ENCODE data around the gene HERPUD2.

HERPUD2 gene

GRCh38 chr7:35694784-35695472 lies at the start of gene HERPUD2:
Gene HERPUD2 (minus strand): TSS chr7:35695135. CDS start chr7:35694330, 805 bp downstream.
- no peaks in the 10 kb centered on the region for H3K27me3 ChIP-seq (ENCODE audit: control insufficient read depth in 5 of 5, insufficient read depth in 4 of 5, low read length in 5 of 5)
- peak within 1 kb of the TSS; percentile 86 to 95 (median 93) for H3K4me3 ChIP-seq (ENCODE audit: low read depth in 1 of 5, low read length in 5 of 5)
- H3K4me1 ChIP-seq (ENCODE audit: control insufficient read depth in 5 of 5, insufficient read depth in 5 of 5, low read length in 5 of 5): peaks cover 3 to 50% (median 46%) of the 10 kb centered on the region in 5 donors
- H3K9ac ChIP-seq (ENCODE audit: low read length in 5 of 5): peak within 1 kb of the TSS; percentile 91 to 96 (median 93)
- H3K36me3 ChIP-seq (ENCODE audit: control insufficient read depth in 5 of 5, insufficient read depth in 5 of 5, low read length in 5 of 5): peaks cover 0 to 3% (median 0%) of the 10 kb centered on the region in 5 donors
- peak within 1 kb of the TSS; percentile 83 for H3K27ac ChIP-seq (ENCODE audit: low read depth, low read length)
- H3K9me3 ChIP-seq (ENCODE audit: control insufficient read depth in 5 of 5, low read length in 5 of 5): peaks cover 0 to 5% (median 0%) of the 10 kb centered on the region in 5 donors

- Histone ChIP-seq H3K9me3 (ENCODE audit: control insufficient read depth in 5 of 5, low read length in 5 of 5) (no peaks in the 10 kb centered on the region), H3K4me1 (ENCODE audit: control insufficient read depth in 5 of 5, insufficient read depth in 5 of 5, low read length in 5 of 5) (peaks cover 0 to 2% (median 0%) of the 10 kb centered on the region in 5 donors), H3K27me3 (ENCODE audit: control insufficient read depth in 5 of 5, insufficient read depth in 4 of 5, low read length in 5 of 5) (no peaks in the 10 kb centered on the region), H3K36me3 (ENCODE audit: control insufficient read depth in 5 of 5, insufficient read depth in 5 of 5, low read length in 5 of 5) (no peaks in the 10 kb centered on the region), H3K9ac (ENCODE audit: low read length in 5 of 5) (no peak overlapping the region), H3K4me3 (ENCODE audit: low read depth in 1 of 5, low read length in 5 of 5) (no peak overlapping the region), H3K27ac (ENCODE audit: low read depth, low read length) (no peak overlapping the region)
Observed at GRCh38 chr7:35738889-35739288, 44.0 kb upstream of the HERPUD2 start.

- Histone ChIP-seq H3K9me3 (ENCODE audit: control insufficient read depth in 5 of 5, low read length in 5 of 5) (no peaks in the 10 kb centered on the region), H3K9ac (ENCODE audit: low read length in 5 of 5) (no peak overlapping the region), H3K27me3 (ENCODE audit: control insufficient read depth in 5 of 5, insufficient read depth in 4 of 5, low read length in 5 of 5) (no peaks in the 10 kb centered on the region), H3K4me3 (ENCODE audit: low read depth in 1 of 5, low read length in 5 of 5) (no peak overlapping the region), H3K36me3 (ENCODE audit: control insufficient read depth in 5 of 5, insufficient read depth in 5 of 5, low read length in 5 of 5) (no peaks in the 10 kb centered on the region), H3K4me1 (ENCODE audit: control insufficient read depth in 5 of 5, insufficient read depth in 5 of 5, low read length in 5 of 5) (peaks cover 0 to 2% (median 0%) of the 10 kb centered on the region in 5 donors), H3K27ac (ENCODE audit: low read depth, low read length) (no peak overlapping the region)
Observed at GRCh38 chr7:35736725-35737124, 41.8 kb upstream of the HERPUD2 start.

GRCh38 chr7:35735396-35735795 lies 40.5 kb upstream of the HERPUD2 start:
- Histone ChIP-seq H3K9me3 (ENCODE audit: control insufficient read depth in 5 of 5, low read length in 5 of 5) (no peaks in the 10 kb centered on the region), H3K36me3 (ENCODE audit: control insufficient read depth in 5 of 5, insufficient read depth in 5 of 5, low read length in 5 of 5) (no peaks in the 10 kb centered on the region), H3K4me3 (ENCODE audit: low read depth in 1 of 5, low read length in 5 of 5) (no peak overlapping the region), H3K27ac (ENCODE audit: low read depth, low read length) (no peak overlapping the region), H3K27me3 (ENCODE audit: control insufficient read depth in 5 of 5, insufficient read depth in 4 of 5, low read length in 5 of 5) (no peaks in the 10 kb centered on the region), H3K9ac (ENCODE audit: low read length in 5 of 5) (no peak overlapping the region), H3K4me1 (ENCODE audit: control insufficient read depth in 5 of 5, insufficient read depth in 5 of 5, low read length in 5 of 5) (peaks cover 0 to 2% (median 0%) of the 10 kb centered on the region in 5 donors)

- Histone ChIP-seq H3K4me3 (ENCODE audit: low read depth in 1 of 5, low read length in 5 of 5) (no peak overlapping the region), H3K36me3 (ENCODE audit: control insufficient read depth in 5 of 5, insufficient read depth in 5 of 5, low read length in 5 of 5) (no peaks in the 10 kb centered on the region), H3K4me1 (ENCODE audit: control insufficient read depth in 5 of 5, insufficient read depth in 5 of 5, low read length in 5 of 5) (peaks cover 0 to 9% (median 0%) of the 10 kb centered on the region in 5 donors), H3K27ac (ENCODE audit: low read depth, low read length) (no peak overlapping the region), H3K9ac (ENCODE audit: low read length in 5 of 5) (no peak overlapping the region), H3K27me3 (ENCODE audit: control insufficient read depth in 5 of 5, insufficient read depth in 4 of 5, low read length in 5 of 5) (no peaks in the 10 kb centered on the region), H3K9me3 (ENCODE audit: control insufficient read depth in 5 of 5, low read length in 5 of 5) (no peaks in the 10 kb centered on the region)
Observed at GRCh38 chr7:35734001-35734483, 39.1 kb upstream of the HERPUD2 start.

- no peak overlapping the region for H3K4me3 ChIP-seq (ENCODE audit: low read depth in 1 of 5, low read length in 5 of 5)
Observed at GRCh38 chr7:35731349-35731748, 36.4 kb upstream of the HERPUD2 start.

GRCh38 chr7:35729061-35729783 lies 34.3 kb upstream of the HERPUD2 start:
- Histone ChIP-seq H3K4me1 (ENCODE audit: control insufficient read depth in 5 of 5, insufficient read depth in 5 of 5, low read length in 5 of 5) (peaks cover 0 to 17% (median 0%) of the 10 kb centered on the region in 5 donors), H3K9ac (ENCODE audit: low read length in 5 of 5) (no peak overlapping the region), H3K27ac (ENCODE audit: low read depth, low read length) (no peak overlapping the region), H3K27me3 (ENCODE audit: control insufficient read depth in 5 of 5, insufficient read depth in 4 of 5, low read length in 5 of 5) (no peaks in the 10 kb centered on the region), H3K9me3 (ENCODE audit: control insufficient read depth in 5 of 5, low read length in 5 of 5) (no peaks in the 10 kb centered on the region), H3K36me3 (ENCODE audit: control insufficient read depth in 5 of 5, insufficient read depth in 5 of 5, low read length in 5 of 5) (no peaks in the 10 kb centered on the region), H3K4me3 (ENCODE audit: low read depth in 1 of 5, low read length in 5 of 5) (no peak overlapping the region)

More at GRCh38 chr7:35731349-35731748, 36.4 kb upstream of the HERPUD2 start:
- H3K27ac ChIP-seq (ENCODE audit: low read depth, low read length): no peak overlapping the region
- no peaks in the 10 kb centered on the region for H3K36me3 ChIP-seq (ENCODE audit: control insufficient read depth in 5 of 5, insufficient read depth in 5 of 5, low read length in 5 of 5)
- no peak overlapping the region for H3K9ac ChIP-seq (ENCODE audit: low read length in 5 of 5)
- H3K27me3 ChIP-seq (ENCODE audit: control insufficient read depth in 5 of 5, insufficient read depth in 4 of 5, low read length in 5 of 5): no peaks in the 10 kb centered on the region
- H3K9me3 ChIP-seq (ENCODE audit: control insufficient read depth in 5 of 5, low read length in 5 of 5): no peaks in the 10 kb centered on the region
- H3K4me1 ChIP-seq (ENCODE audit: control insufficient read depth in 5 of 5, insufficient read depth in 5 of 5, low read length in 5 of 5): peaks cover 0 to 17% (median 0%) of the 10 kb centered on the region in 5 donors

- H3K4me3 ChIP-seq (ENCODE audit: low read depth in 1 of 5, low read length in 5 of 5): no peak overlapping the region
- H3K4me1 ChIP-seq (ENCODE audit: control insufficient read depth in 5 of 5, insufficient read depth in 5 of 5, low read length in 5 of 5): peaks cover 0 to 17% (median 0%) of the 10 kb centered on the region in 5 donors
- no peak overlapping the region for H3K27ac ChIP-seq (ENCODE audit: low read depth, low read length)
- H3K9ac ChIP-seq (ENCODE audit: low read length in 5 of 5): no peak overlapping the region
- H3K27me3 ChIP-seq (ENCODE audit: control insufficient read depth in 5 of 5, insufficient read depth in 4 of 5, low read length in 5 of 5): no peaks in the 10 kb centered on the region
- H3K9me3 ChIP-seq (ENCODE audit: control insufficient read depth in 5 of 5, low read length in 5 of 5): no peaks in the 10 kb centered on the region
- no peaks in the 10 kb centered on the region for H3K36me3 ChIP-seq (ENCODE audit: control insufficient read depth in 5 of 5, insufficient read depth in 5 of 5, low read length in 5 of 5)
Observed at GRCh38 chr7:35728412-35729060, 33.6 kb upstream of the HERPUD2 start.

GRCh38 chr7:35727571-35727970 lies 32.6 kb upstream of the HERPUD2 start:
- Histone ChIP-seq H3K27me3 (ENCODE audit: control insufficient read depth in 5 of 5, insufficient read depth in 4 of 5, low read length in 5 of 5) (no peaks in the 10 kb centered on the region), H3K9ac (ENCODE audit: low read length in 5 of 5) (no peak overlapping the region), H3K4me1 (ENCODE audit: control insufficient read depth in 5 of 5, insufficient read depth in 5 of 5, low read length in 5 of 5) (peaks cover 0 to 17% (median 0%) of the 10 kb centered on the region in 5 donors), H3K4me3 (ENCODE audit: low read depth in 1 of 5, low read length in 5 of 5) (no peak overlapping the region), H3K9me3 (ENCODE audit: control insufficient read depth in 5 of 5, low read length in 5 of 5) (no peaks in the 10 kb centered on the region), H3K27ac (ENCODE audit: low read depth, low read length) (no peak overlapping the region), H3K36me3 (ENCODE audit: control insufficient read depth in 5 of 5, insufficient read depth in 5 of 5, low read length in 5 of 5) (no peaks in the 10 kb centered on the region)

- Histone ChIP-seq H3K4me3 (ENCODE audit: low read depth in 1 of 5, low read length in 5 of 5) (no peak overlapping the region), H3K27ac (ENCODE audit: low read depth, low read length) (no peak overlapping the region), H3K36me3 (ENCODE audit: control insufficient read depth in 5 of 5, insufficient read depth in 5 of 5, low read length in 5 of 5) (no peaks in the 10 kb centered on the region)
Observed at GRCh38 chr7:35726654-35727053, 31.7 kb upstream of the HERPUD2 start.

More at GRCh38 chr7:35726654-35727053, 31.7 kb upstream of the HERPUD2 start:
- Histone ChIP-seq H3K9me3 (ENCODE audit: control insufficient read depth in 5 of 5, low read length in 5 of 5) (no peaks in the 10 kb centered on the region), H3K9ac (ENCODE audit: low read length in 5 of 5) (no peak overlapping the region), H3K4me1 (ENCODE audit: control insufficient read depth in 5 of 5, insufficient read depth in 5 of 5, low read length in 5 of 5) (peaks cover 0 to 17% (median 0%) of the 10 kb centered on the region in 5 donors), H3K27me3 (ENCODE audit: control insufficient read depth in 5 of 5, insufficient read depth in 4 of 5, low read length in 5 of 5) (no peaks in the 10 kb centered on the region)

Data from subcutaneous abdominal adipose tissue (tissue), 5 donors.